OCI-LY3 (cell line): ENCODE results near the gene FAM118B.

Experiments used
- H2AFZ ChIP-seq: fragments of 200-600, 300-600 bp; shearing (Covaris generic); 2 replicates; pipeline ENCODE4 v1.6.0; 2014; ENCODE audit warnings: antibody characterized with exemption, low read depth, low read length
- H3K27ac ChIP-seq: fragments of 200-600, 300-600 bp; sonication (generic); 2 replicates; pipeline ENCODE4 v1.5.1; 2014; ENCODE audit warnings: mild to moderate bottlenecking, low read length, moderate library complexity, mixed read lengths
- H3K27me3 ChIP-seq: fragments of 200-600, 300-600 bp; sonication (generic); 2 replicates; pipeline ENCODE4 v1.6.1; 2014; ENCODE audit warnings: low read depth, low read length, mixed read lengths
- H3K36me3 ChIP-seq: fragments of 200-600, 300-600 bp; sonication (generic); replicated peaks from 2 replicates; pipeline ENCODE3; 2014; ENCODE audit warnings: low read depth, low read length, mixed read lengths
- H3K4me1 ChIP-seq: fragments of 300-600, 200-600 bp; sonication (generic); 2 replicates; pipeline ENCODE4 v1.6.1; 2014; ENCODE audit warnings: low read length, mixed read lengths
- H3K4me2 ChIP-seq: fragments of 200-600, 300-600 bp; sonication (generic); 2 replicates; pipeline ENCODE4 v1.6.1; 2014; ENCODE audit warnings: low read length, mixed read lengths
- H3K4me3 ChIP-seq: fragments of 300-600, 200-600 bp; sonication (generic); 2 replicates; pipeline ENCODE4 v1.5.1; 2014; ENCODE audit warnings: antibody characterized with exemption, mild to moderate bottlenecking, low read length, moderate library complexity
- H3K79me2 ChIP-seq: fragments of 300-600, 200-600 bp; shearing (Covaris generic); 2 replicates; pipeline ENCODE4 v1.6.1; 2014; ENCODE audit warnings: mild to moderate bottlenecking, low read length, mixed read lengths
- H3K9ac ChIP-seq: fragments of 300-600, 200-600 bp; shearing (Covaris generic); 2 replicates; pipeline ENCODE4 v1.6.0; 2014; ENCODE audit warnings: mild to moderate bottlenecking, low read length, moderate library complexity
- H3K9me3 ChIP-seq: fragments of 200-600, 300-600 bp; shearing (Covaris generic); 2 replicates; pipeline ENCODE4 v1.6.1; 2014; ENCODE audit warnings: low read length, mixed read lengths; ENCODE audit not compliant: insufficient read depth
- H4K20me1 ChIP-seq: fragments of 200-600, 300-600 bp; sonication (generic); 2 replicates; pipeline ENCODE4 v1.6.1; 2016; ENCODE audit warnings: low read length, mixed read lengths; ENCODE audit not compliant: insufficient read depth
- EZH2phosphoT487 ChIP-seq: fragments of 200-600 bp; shearing (Covaris generic); IDR thresholded peaks from 2 replicates; pipeline ENCODE4 v1.6.1; 2018; ENCODE audit warnings: antibody characterized with exemption, mixed run types, low read depth
- TF ChIP-seq, protein P1 (sequence below): fragments of 200-600, 300-600 bp; sonication (generic); IDR thresholded peaks from 2 replicates; pipeline ENCODE4 v1.5.1; 2014; ENCODE audit warnings: antibody characterized with exemption, low read length, low read depth

Gene FAM118B

DNA sequence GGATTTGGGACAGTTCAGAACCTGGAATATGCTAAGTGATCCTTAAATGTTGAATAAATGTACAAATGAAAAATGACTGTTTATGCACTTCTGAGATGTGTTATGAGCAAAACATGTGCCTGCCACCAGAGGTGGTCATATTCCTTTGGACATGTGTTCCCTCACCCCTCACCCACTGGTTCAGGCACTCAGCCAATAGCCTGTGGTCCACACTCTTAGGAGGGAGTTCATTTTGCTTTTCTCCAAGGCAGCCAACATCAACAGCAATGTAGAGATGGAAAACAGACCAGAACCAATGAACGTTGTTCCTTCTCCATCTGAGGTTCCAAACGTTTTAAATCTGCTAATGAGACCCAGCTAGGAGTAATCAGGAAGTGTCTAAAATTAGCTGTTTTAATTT is 44.1 kb upstream of the FAM118B start:
- Histone ChIP-seq H2AFZ (no peak overlapping the region), H3K9me3 (no peaks in the 10 kb centered on the region), H3K9ac (no peak overlapping the region), H3K27ac (no peak overlapping the region), H3K4me1 (no peaks in the 10 kb centered on the region), H3K4me2 (no peak overlapping the region), H3K4me3 (no peak overlapping the region), H3K27me3 (0 out of 2 replicates have a peak, but pooled peaks cover 8% of the 10 kb centered on the region), H3K36me3 (no peaks in the 10 kb centered on the region), H3K79me2 (no peaks in the 10 kb centered on the region), H4K20me1 (no peaks in the 10 kb centered on the region)
- no peak for TF ChIP-seq EZH2phosphoT487
- TF ChIP-seq, protein P1, sequence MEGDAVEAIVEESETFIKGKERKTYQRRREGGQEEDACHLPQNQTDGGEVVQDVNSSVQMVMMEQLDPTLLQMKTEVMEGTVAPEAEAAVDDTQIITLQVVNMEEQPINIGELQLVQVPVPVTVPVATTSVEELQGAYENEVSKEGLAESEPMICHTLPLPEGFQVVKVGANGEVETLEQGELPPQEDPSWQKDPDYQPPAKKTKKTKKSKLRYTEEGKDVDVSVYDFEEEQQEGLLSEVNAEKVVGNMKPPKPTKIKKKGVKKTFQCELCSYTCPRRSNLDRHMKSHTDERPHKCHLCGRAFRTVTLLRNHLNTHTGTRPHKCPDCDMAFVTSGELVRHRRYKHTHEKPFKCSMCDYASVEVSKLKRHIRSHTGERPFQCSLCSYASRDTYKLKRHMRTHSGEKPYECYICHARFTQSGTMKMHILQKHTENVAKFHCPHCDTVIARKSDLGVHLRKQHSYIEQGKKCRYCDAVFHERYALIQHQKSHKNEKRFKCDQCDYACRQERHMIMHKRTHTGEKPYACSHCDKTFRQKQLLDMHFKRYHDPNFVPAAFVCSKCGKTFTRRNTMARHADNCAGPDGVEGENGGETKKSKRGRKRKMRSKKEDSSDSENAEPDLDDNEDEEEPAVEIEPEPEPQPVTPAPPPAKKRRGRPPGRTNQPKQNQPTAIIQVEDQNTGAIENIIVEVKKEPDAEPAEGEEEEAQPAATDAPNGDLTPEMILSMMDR, result no peak

DNA sequence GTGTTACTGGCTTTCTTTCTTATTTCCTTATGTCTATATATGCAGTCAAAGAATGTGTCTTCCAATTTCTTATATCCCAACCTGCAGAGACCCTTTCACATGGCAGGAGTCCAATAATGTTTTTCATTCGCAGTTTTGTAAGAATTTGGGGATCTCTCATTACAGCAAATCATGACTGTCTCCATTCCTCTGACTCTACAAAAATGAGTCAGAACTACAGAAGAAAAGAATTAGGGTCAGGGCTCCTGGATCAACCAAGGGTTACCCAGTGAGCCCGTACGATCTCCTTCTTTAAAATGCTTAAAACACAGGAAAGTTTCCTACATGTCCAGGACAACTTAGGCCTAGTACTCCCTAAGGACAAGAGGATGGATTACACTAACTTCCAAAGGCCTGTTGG is 42.3 kb upstream of the FAM118B start:
- Histone ChIP-seq H3K4me2 (no peak overlapping the region), H3K36me3 (no peaks in the 10 kb centered on the region), H3K9me3 (no peaks in the 10 kb centered on the region), H3K79me2 (no peaks in the 10 kb centered on the region), H3K27me3 (0 out of 2 replicates have a peak, but pooled peaks cover 8% of the 10 kb centered on the region), H3K4me1 (no peaks in the 10 kb centered on the region), H4K20me1 (no peaks in the 10 kb centered on the region), H3K27ac (no peak overlapping the region), H2AFZ (no peak overlapping the region), H3K4me3 (no peak overlapping the region), H3K9ac (no peak overlapping the region)
- TF ChIP-seq EZH2phosphoT487, result no peak
- TF ChIP-seq, protein P1, result no peak

DNA sequence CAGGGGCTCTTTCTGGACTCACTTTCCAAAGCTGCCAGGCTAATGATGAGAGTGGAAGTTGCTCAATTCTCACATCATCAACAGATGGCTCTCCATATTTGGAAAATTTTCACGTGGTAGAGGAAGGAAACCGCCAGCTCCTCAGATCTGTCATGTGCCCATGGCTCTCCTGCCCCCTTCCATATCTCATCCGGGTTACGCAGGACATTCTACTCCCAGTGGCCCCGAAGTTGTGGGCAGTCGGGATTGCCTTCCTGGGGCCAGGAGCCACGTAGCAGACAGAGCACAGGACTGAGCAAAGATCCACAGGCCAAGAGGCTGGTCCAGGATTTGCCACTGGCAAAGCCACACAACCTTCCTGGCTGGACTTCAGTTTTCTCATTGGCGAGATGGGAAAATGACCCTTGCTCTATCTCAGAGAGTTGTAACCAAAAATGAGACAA is 39.0 kb upstream of the FAM118B start:
- no peak for TF ChIP-seq EZH2phosphoT487
- TF ChIP-seq, protein P1, result no peak
- Histone ChIP-seq H3K9ac (no peak overlapping the region), H3K4me1 (no peaks in the 10 kb centered on the region), H3K9me3 (no peaks in the 10 kb centered on the region), H3K36me3 (no peaks in the 10 kb centered on the region), H2AFZ (no peak overlapping the region), H4K20me1 (no peaks in the 10 kb centered on the region), H3K27me3 (0 out of 2 replicates have a peak, but pooled peaks cover under 1% of the 10 kb centered on the region), H3K4me2 (no peak overlapping the region), H3K79me2 (no peaks in the 10 kb centered on the region), H3K27ac (no peak overlapping the region), H3K4me3 (no peak overlapping the region)

DNA sequence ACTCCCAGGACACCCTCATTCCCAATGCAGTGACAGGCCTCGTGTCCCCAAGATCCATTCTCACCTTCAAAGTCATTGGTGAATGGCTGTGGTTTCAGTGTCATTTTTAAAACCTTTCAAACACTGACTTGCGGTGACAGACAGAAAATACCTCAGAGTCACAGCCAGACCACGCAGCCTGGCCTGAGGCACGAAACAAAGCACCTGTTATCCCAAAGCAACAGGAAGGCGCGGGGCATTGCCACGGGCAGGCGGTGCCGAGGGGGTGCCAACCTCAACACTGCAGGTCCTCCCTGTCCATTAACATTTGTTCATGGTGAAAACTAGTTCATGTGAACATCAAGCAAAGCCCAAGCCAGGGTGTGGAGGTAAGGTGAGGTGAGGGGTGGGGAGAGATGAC is 38.3 kb upstream of the FAM118B start:
- H3K27me3 ChIP-seq, result no peaks in the 10 kb centered on the region
- H4K20me1 ChIP-seq, result no peaks in the 10 kb centered on the region
- no peak overlapping the region for H3K4me2 ChIP-seq
- no peaks in the 10 kb centered on the region for H3K9me3 ChIP-seq
- no peaks in the 10 kb centered on the region for H3K79me2 ChIP-seq
- no peaks in the 10 kb centered on the region for H3K36me3 ChIP-seq
- H3K27ac ChIP-seq, result no peak overlapping the region
- no peak overlapping the region for H3K9ac ChIP-seq
- no peak overlapping the region for H3K4me3 ChIP-seq
- no peaks in the 10 kb centered on the region for H3K4me1 ChIP-seq
- TF ChIP-seq EZH2phosphoT487, result no peak
- TF ChIP-seq, protein P1, result no peak
- H2AFZ ChIP-seq, result no peak overlapping the region
